GM18907 (cell line): ENCODE results near the gene DVL1.

Experiments
- ATAC-seq: cut with Tn5 transposase; IDR thresholded peaks from one replicate; pipeline ENCODE4 v1.9.1; 2021; ENCODE audit warnings: mild to moderate bottlenecking, moderate library complexity; ENCODE audit not compliant: unreplicated experiment

Gene DVL1

GRCh38 chr1:1342061-1342562, 7.1 kb downstream of the DVL1 start:
- ATAC-seq, result no peak

GRCh38 chr1:1341549-1342021, 7.6 kb downstream of the DVL1 start:
- no peak for ATAC-seq

GRCh38 chr1:1340791-1341548, 8.2 kb downstream of the DVL1 start:
- ATAC-seq, result no peak

- no peak for ATAC-seq
Measured at GRCh38 chr1:1340185-1340584, 9.0 kb downstream of the DVL1 start.

GRCh38 chr1:1338278-1338677, 10.9 kb downstream of the DVL1 start:
- no peak for ATAC-seq

- no peak for ATAC-seq
Measured at GRCh38 chr1:1337793-1338147, 11.4 kb downstream of the DVL1 start.

- ATAC-seq, result no peak
Measured at GRCh38 chr1:1336931-1337792, 12.1 kb downstream of the DVL1 start.

- no peak for ATAC-seq
Measured at GRCh38 chr1:1336446-1336845, 12.8 kb downstream of the DVL1 start.

- ATAC-seq, result no peak
Measured at GRCh38 chr1:1335792-1336248, 13.4 kb downstream of the DVL1 start.

- no peak for ATAC-seq
Measured at GRCh38 chr1:1335283-1335682, 13.9 kb downstream of the DVL1 start.

GRCh38 chr1:1334835-1335234, 14.4 kb downstream of the DVL1 start:
- ATAC-seq, result no peak

- no peak for ATAC-seq
Measured at GRCh38 chr1:1333551-1334241, 15.5 kb downstream of the DVL1 start.

GRCh38 chr1:1332774-1333480, 16.3 kb downstream of the DVL1 start:
- ATAC-seq, result no peak

- no peak for ATAC-seq
Measured at GRCh38 chr1:1332031-1332755, 17.0 kb downstream of the DVL1 start.

- no peak for ATAC-seq
Measured at GRCh38 chr1:1331068-1331965, 17.9 kb downstream of the DVL1 start, which contains the start of gene TAS1R3. TSS of gene TAS1R3 (plus strand) at chr1:1331280. CDS start at chr1:1331346, 66 bp downstream.

- ATAC-seq, result no peak
Measured at GRCh38 chr1:1330366-1331067, 18.7 kb downstream of the DVL1 start.

- no peak for ATAC-seq
Measured at GRCh38 chr1:1329304-1330210, 19.7 kb downstream of the DVL1 start.
